Hindlimb muscle (tissue), 1 donor: ENCODE data around the gene PHF21A. TPM values are rescaled to one million over a fixed set of nuclear protein-coding genes. Genes with fewer than 3 reads are reported as not detected.
A peak's percentile ranks its signal among the peaks of the same experiment; 100 is the strongest.
"Not testable (repeated sequence)": the region's sequence is repeated elsewhere in the genome, so short reads cannot be mapped to it uniquely, and the experiment has no call there.

ENCODE experiments used
- DNase-seq: peaks from one replicate; pipeline ENCODE4 v3.0.0-alpha.2; 2013
- polyA plus RNA-seq: library from polyadenylated mRNA; unstranded; fragments of 120-200 nt; gene quantifications from one replicate; pipeline ENCODE4 v1.2.1, GENCODE V29; 2013; ENCODE audit not compliant: insufficient read length

Gene PHF21A
- polyA plus RNA-seq, 1 donor = 37.4 TPM

- peak; percentile 82 for DNase-seq
Observed at GRCh38 chr11:46120346-46121300, 631 bp downstream of the PHF21A start.

- peak; percentile 80 for DNase-seq
Observed at GRCh38 chr11:46119352-46120216, 1.7 kb downstream of the PHF21A start.

- DNase-seq = no peak
Observed at GRCh38 chr11:46118702-46119351, 2.4 kb downstream of the PHF21A start.

GRCh38 chr11:46117842-46118241 is 3.4 kb downstream of the PHF21A start:
- no peak for DNase-seq

- DNase-seq = not testable (repeated sequence)
Observed at GRCh38 chr11:46116712-46117037, 4.6 kb downstream of the PHF21A start.

- no peak for DNase-seq
Observed at GRCh38 chr11:46116007-46116711, 5.1 kb downstream of the PHF21A start.

- no peak for DNase-seq
Observed at GRCh38 chr11:46114961-46115360, 6.3 kb downstream of the PHF21A start.

GRCh38 chr11:46114378-46114777 is 6.9 kb downstream of the PHF21A start:
- DNase-seq = no peak

GRCh38 chr11:46112961-46113607 is 8.2 kb downstream of the PHF21A start:
- DNase-seq = peak; percentile 52

- DNase-seq = no peak
Observed at GRCh38 chr11:46108751-46109150, 12.5 kb downstream of the PHF21A start.

- no peak for DNase-seq
Observed at GRCh38 chr11:46107780-46108179, 13.5 kb downstream of the PHF21A start.

GRCh38 chr11:46107408-46107718 is 13.9 kb downstream of the PHF21A start:
- DNase-seq = no peak

GRCh38 chr11:46106530-46107407 is 14.5 kb downstream of the PHF21A start:
- no peak for DNase-seq

- no peak for DNase-seq
Observed at GRCh38 chr11:46105926-46106325, 15.3 kb downstream of the PHF21A start.

GRCh38 chr11:46105134-46105628 is 16.1 kb downstream of the PHF21A start:
- DNase-seq = no peak

GRCh38 chr11:46102843-46103242 is 18.4 kb downstream of the PHF21A start:
- DNase-seq = no peak

- DNase-seq = no peak
Observed at GRCh38 chr11:46100670-46101069, 20.6 kb downstream of the PHF21A start.

- no peak for DNase-seq
Observed at GRCh38 chr11:46099963-46100316, 21.3 kb downstream of the PHF21A start.

- DNase-seq = no peak
Observed at GRCh38 chr11:46090375-46090774, 30.9 kb downstream of the PHF21A start.

- DNase-seq = no peak
Observed at GRCh38 chr11:46079662-46080061, 41.6 kb downstream of the PHF21A start.

- no peak for DNase-seq
Observed at GRCh38 chr11:46075928-46076327, 45.3 kb downstream of the PHF21A start.
